GM23248 (cell line): ENCODE data around the gene SEPTIN6. TPM values are rescaled to one million over a fixed set of nuclear protein-coding genes. Genes with fewer than 3 reads are reported as not detected.
A peak's percentile ranks its signal among the peaks of the same experiment; 100 is the strongest.

Source experiments
- DNase-seq: peaks from one replicate; pipeline ENCODE4 v3.0.0-alpha.2; 2015
- H2AFZ ChIP-seq: fragments of 200-600 bp; sonication (generic); 2 replicates; pipeline ENCODE4 v1.6.1; 2016; ENCODE audit warnings: antibody characterized with exemption
- H3F3A ChIP-seq: fragments of 200-600 bp; sonication (generic); 2 replicates; pipeline ENCODE4 v1.6.1; 2016; ENCODE audit warnings: mild to moderate bottlenecking, antibody characterized with exemption, mixed run types; ENCODE audit not compliant: insufficient read depth
- H3K27ac ChIP-seq: fragments of 200-600 bp; sonication (generic); 2 replicates; pipeline ENCODE4 v1.5.1; 2016; ENCODE audit warnings: mild to moderate bottlenecking
- H3K27me3 ChIP-seq: fragments of 200-600 bp; sonication (generic); replicated peaks from 2 replicates; pipeline ENCODE4 v1.6.1; 2016; ENCODE audit warnings: mild to moderate bottlenecking; ENCODE audit not compliant: insufficient read depth
- H3K36me3 ChIP-seq: fragments of 200-600 bp; sonication (generic); 2 replicates; pipeline ENCODE4 v1.6.1; 2016; ENCODE audit warnings: low read depth, mild to moderate bottlenecking
- H3K4me1 ChIP-seq: fragments of 200-600 bp; sonication (generic); 2 replicates; pipeline ENCODE4 v1.6.1; 2016; ENCODE audit warnings: mild to moderate bottlenecking; ENCODE audit not compliant: insufficient read depth
- H3K4me2 ChIP-seq: fragments of 200-600 bp; sonication (generic); one replicate; pipeline ENCODE4 v1.6.1; 2016; ENCODE audit warnings: mild to moderate bottlenecking; ENCODE audit not compliant: unreplicated experiment
- H3K4me3 ChIP-seq: fragments of 200-600 bp; sonication (generic); 2 replicates; pipeline ENCODE4 v1.5.1; 2016; ENCODE audit warnings: mild to moderate bottlenecking
- H3K79me2 ChIP-seq: fragments of 200-600 bp; sonication (generic); 2 replicates; pipeline ENCODE4 v1.6.1; 2016; ENCODE audit warnings: mild to moderate bottlenecking; ENCODE audit not compliant: insufficient read depth
- H3K9ac ChIP-seq: fragments of 200-600 bp; sonication (generic); 2 replicates; pipeline ENCODE4 v1.6.1; 2016; ENCODE audit warnings: mild to moderate bottlenecking
- H3K9me2 ChIP-seq: fragments of 200-600 bp; sonication (generic); 2 replicates; pipeline ENCODE4 v1.6.1; 2016; ENCODE audit warnings: mixed run types, mild to moderate bottlenecking, moderate library complexity; ENCODE audit not compliant: insufficient read depth
- H3K9me3 ChIP-seq: fragments of 200-600 bp; sonication (generic); one replicate; pipeline ENCODE4 v1.6.1; 2017; ENCODE audit warnings: low read depth
- H4K20me1 ChIP-seq: fragments of 200-600 bp; sonication (generic); 2 replicates; pipeline ENCODE4 v1.6.0; 2016; ENCODE audit not compliant: insufficient read depth
- EZH2 ChIP-seq: fragments of 200-600 bp; sonication (generic); IDR thresholded peaks from 2 replicates; pipeline ENCODE4 v1.6.1; 2018; ENCODE audit warnings: antibody characterized with exemption, mild to moderate bottlenecking; ENCODE audit not compliant: insufficient read depth, poor library complexity, severe bottlenecking
- EZH2phosphoT487 ChIP-seq: fragments of 200-600 bp; sonication (generic); IDR thresholded peaks from 2 replicates; pipeline ENCODE4 v1.6.1; 2018; ENCODE audit warnings: antibody characterized with exemption, moderate library complexity, mild to moderate bottlenecking, low read depth; ENCODE audit not compliant: insufficient read depth
- WGBS, 2 experiments: methylation state at CpG; one replicate each; pipeline ENCODE4 v1.1.6; 2015 to 2017; ENCODE audit warnings: low lambda C conversion rate in 2 of 2, low coverage in 1 of 2; ENCODE audit errors: missing lambda C conversion rate in 2 of 2; 5-methylcytosine and 5-hydroxymethylcytosine counted together
- in situ Hi-C: fragments of 300-500 bp; cut with MboI; formaldehyde crosslinking; loops from 2 replicates; pipeline ENCODE4 v1.15.0; 2020
- polyA plus RNA-seq: library from polyadenylated mRNA; unstranded; fragments of >200 nt; fragmentation: Nextera tagmentation; extraction: Ambion mirVana; gene quantifications from 2 replicates; pipeline ENCODE4 v1.2.1, GENCODE V29; 2016
- total RNA-seq: library from RNA; depleted of rRNA; stranded (reverse); fragments of >200 nt; shearing (Covaris generic); gene quantifications from 2 replicates; pipeline ENCODE4 v1.2.3, GENCODE V29; 2014

The SEPTIN6 gene
- total and polyA plus RNA-seq, 2 experiments from 2014 or later: 22.2 to 23.9 TPM

- DNase-seq: no peak
- Histone ChIP-seq H3K4me1 (no peaks in the 10 kb centered on the region), H3K27me3 (no peaks in the 10 kb centered on the region), H3K9ac (no peak overlapping the region), H3K36me3 (no peaks in the 10 kb centered on the region), H3K4me2 (no peak overlapping the region), H3K4me3 (no peak overlapping the region), H2AFZ (no peak overlapping the region), H3K79me2 (no peaks in the 10 kb centered on the region), H3K27ac (no peak overlapping the region), H4K20me1 (no peaks in the 10 kb centered on the region), H3K9me3 (no peaks in the 10 kb centered on the region), H3K9me2 (no peaks in the 10 kb centered on the region), H3F3A (no peaks in the 10 kb centered on the region)
- no peak for TF ChIP-seq EZH2
- TF ChIP-seq EZH2phosphoT487: no peak
- 98 to 100% methylated on average over 2 to 4 of the region's 4 CpGs for WGBS, 2 experiments
- in situ Hi-C loops: no loop called here
Measured at GRCh38 chrX:119661486-119661885, 31.5 kb downstream of the SEPTIN6 start.

- Histone ChIP-seq H3K36me3 (no peaks in the 10 kb centered on the region), H3K9me3 (no peaks in the 10 kb centered on the region), H3K4me1 (peaks cover 5% of the 10 kb centered on the region), H3K9me2 (no peaks in the 10 kb centered on the region), H3F3A (peaks cover 12% of the 10 kb centered on the region; the same call in 1 of the 2 replicates), H4K20me1 (no peaks in the 10 kb centered on the region), H3K27ac (no peak overlapping the region), H2AFZ (no peak overlapping the region), H3K4me2 (no peak overlapping the region), H3K4me3 (no peak overlapping the region), H3K79me2 (no peaks in the 10 kb centered on the region), H3K9ac (no peak overlapping the region), H3K27me3 (no peaks in the 10 kb centered on the region)
- in situ Hi-C loops: no loop called here
- TF ChIP-seq EZH2phosphoT487: no peak
- no peak for TF ChIP-seq EZH2
- DNase-seq: no peak
Measured at GRCh38 chrX:119659522-119659921, 33.4 kb downstream of the SEPTIN6 start.

GRCh38 chrX:119655125-119655524, 37.8 kb downstream of the SEPTIN6 start:
- Histone ChIP-seq H3K4me1 (peaks cover 11% of the 10 kb centered on the region), H2AFZ (no peak overlapping the region), H3K36me3 (no peaks in the 10 kb centered on the region), H3K4me2 (peak overlapping the region; percentile 42), H3K4me3 (no peak overlapping the region), H3K9me2 (no peaks in the 10 kb centered on the region), H3K27ac (peak overlapping the region; percentile 65), H3F3A (peaks cover 16% of the 10 kb centered on the region; the same call in 1 of the 2 replicates), H3K9me3 (no peaks in the 10 kb centered on the region), H4K20me1 (no peaks in the 10 kb centered on the region), H3K27me3 (no peaks in the 10 kb centered on the region), H3K9ac (peak overlapping the region; percentile 28; the same call in 1 of the 2 replicates), H3K79me2 (no peaks in the 10 kb centered on the region)
- TF ChIP-seq EZH2 (no peak), EZH2phosphoT487 (no peak)
- WGBS, 2 experiments: 9 to 10% methylated on average over 4 to 6 of the region's 6 CpGs
- in situ Hi-C loops: no loop called here
- peak; percentile 87 for DNase-seq

- 69 to 70% methylated on average over 7 to 8 of the region's 8 CpGs for WGBS, 2 experiments
- Histone ChIP-seq H3F3A (peaks cover 16% of the 10 kb centered on the region; the same call in 1 of the 2 replicates), H4K20me1 (no peaks in the 10 kb centered on the region), H3K79me2 (no peaks in the 10 kb centered on the region), H3K27me3 (no peaks in the 10 kb centered on the region), H3K9me2 (no peaks in the 10 kb centered on the region), H2AFZ (no peak overlapping the region), H3K36me3 (no peaks in the 10 kb centered on the region), H3K9me3 (no peaks in the 10 kb centered on the region), H3K4me1 (peaks cover 11% of the 10 kb centered on the region), H3K9ac (no peak overlapping the region; the same call in 1 of the 2 replicates), H3K27ac (peak overlapping the region; percentile 65; the same call in 1 of the 2 replicates), H3K4me2 (no peak overlapping the region), H3K4me3 (no peak overlapping the region)
- in situ Hi-C loops: no loop called here
- DNase-seq: peak; percentile 43
- TF ChIP-seq EZH2phosphoT487: no peak
- no peak for TF ChIP-seq EZH2
Measured at GRCh38 chrX:119654112-119654531, 38.8 kb downstream of the SEPTIN6 start.

GRCh38 chrX:119648421-119648775, 44.6 kb downstream of the SEPTIN6 start:
- Histone ChIP-seq H3K9me3 (no peaks in the 10 kb centered on the region), H3K9ac (no peak overlapping the region), H3K27ac (no peak overlapping the region), H3F3A (no peaks in the 10 kb centered on the region), H3K4me3 (no peak overlapping the region), H4K20me1 (no peaks in the 10 kb centered on the region), H3K27me3 (no peaks in the 10 kb centered on the region), H3K36me3 (no peaks in the 10 kb centered on the region), H3K4me2 (no peak overlapping the region), H3K9me2 (no peaks in the 10 kb centered on the region), H3K79me2 (no peaks in the 10 kb centered on the region), H2AFZ (no peak overlapping the region), H3K4me1 (no peaks in the 10 kb centered on the region)
- in situ Hi-C loops: no loop called here
- TF ChIP-seq EZH2 (no peak), EZH2phosphoT487 (no peak)
- WGBS, 2 experiments: 84% methylated on average over 4 to 6 of the region's 6 CpGs
- DNase-seq: no peak
